Panc1 (cell line): ENCODE results near the gene ERP29.

Experiments used
- CTCF ChIP-seq: fragments of 450-650 bp; IDR thresholded peaks from 2 replicates; pipeline ENCODE4 v1.5.1; 2017; ENCODE audit warnings: mild to moderate bottlenecking
- POLR2AphosphoS5 ChIP-seq: IDR thresholded peaks from 2 replicates; pipeline ENCODE4 v1.6.1; 2012; ENCODE audit warnings: mild to moderate bottlenecking, low read depth, low read length, moderate library complexity
- REST ChIP-seq, 2 experiments: IDR thresholded peaks; 2 replicates each; pipeline ENCODE4 v1.6.1; 2011 to 2012; ENCODE audit warnings: low read depth in 2 of 2, control low read depth in 1 of 2, low read length in 1 of 2, mild to moderate bottlenecking in 1 of 2, moderate library complexity in 1 of 2; ENCODE audit not compliant: insufficient read depth in 1 of 2
- SIN3A ChIP-seq: IDR thresholded peaks from 2 replicates; pipeline ENCODE4 v1.6.1; 2012; ENCODE audit warnings: low read depth, mild to moderate bottlenecking, low read length, moderate library complexity, borderline replicate concordance; ENCODE audit not compliant: insufficient read depth
- TCF7L2 ChIP-seq: IDR thresholded peaks from 2 replicates; pipeline ENCODE4 v1.6.1; 2011; ENCODE audit warnings: mild to moderate bottlenecking, low read depth, low read length, inconsistent platforms

- TF ChIP-seq POLR2AphosphoS5 = 0 out of 2 replicates have a peak, but pooled peaks have one; percentile 7
- TF ChIP-seq CTCF = no peak
- TF ChIP-seq TCF7L2 = no peak
- no peak for TF ChIP-seq REST (IDR thresholded peaks at IDR 0.05; ENCODE audit: insufficient read depth in 1 of 2, low read depth in 2 of 2, low read length in 1 of 2)
- TF ChIP-seq SIN3A = no peak
Observed at GRCh38 chr12:112010415-112011344, 2.5 kb upstream of the ERP29 start.
